ENCODE data around the gene ASB9.

DNA sequence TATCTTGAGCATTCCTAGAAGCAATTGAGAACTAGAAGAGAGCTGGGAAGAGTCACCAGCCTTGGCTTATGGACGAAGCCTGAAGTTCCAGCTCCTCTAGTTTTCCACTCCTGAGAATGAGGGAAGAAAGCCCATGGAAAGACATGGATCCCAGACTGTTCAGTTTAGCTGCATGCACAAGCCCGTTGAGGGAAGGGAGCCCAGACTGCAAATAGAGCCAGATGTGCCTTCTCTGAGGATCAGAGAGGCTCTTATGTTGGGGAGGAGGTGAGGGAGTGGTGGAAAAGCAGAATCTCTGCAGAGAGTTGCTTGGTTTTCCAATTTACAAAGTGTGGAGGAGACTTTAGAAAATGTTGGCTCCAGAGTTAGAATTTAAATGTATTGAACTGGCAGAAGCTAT, 69.0 kb downstream of the ASB9 start:
- TF ChIP-seq MEF2A (IDR thresholded peaks at IDR 0.05; ENCODE audit: control insufficient read depth, low read depth, low read length): no peak
- no peak for TF ChIP-seq NFYB (IDR thresholded peaks at IDR 0.05; ENCODE audit: extremely low read depth, insufficient read length)
- TF ChIP-seq, protein P1, sequence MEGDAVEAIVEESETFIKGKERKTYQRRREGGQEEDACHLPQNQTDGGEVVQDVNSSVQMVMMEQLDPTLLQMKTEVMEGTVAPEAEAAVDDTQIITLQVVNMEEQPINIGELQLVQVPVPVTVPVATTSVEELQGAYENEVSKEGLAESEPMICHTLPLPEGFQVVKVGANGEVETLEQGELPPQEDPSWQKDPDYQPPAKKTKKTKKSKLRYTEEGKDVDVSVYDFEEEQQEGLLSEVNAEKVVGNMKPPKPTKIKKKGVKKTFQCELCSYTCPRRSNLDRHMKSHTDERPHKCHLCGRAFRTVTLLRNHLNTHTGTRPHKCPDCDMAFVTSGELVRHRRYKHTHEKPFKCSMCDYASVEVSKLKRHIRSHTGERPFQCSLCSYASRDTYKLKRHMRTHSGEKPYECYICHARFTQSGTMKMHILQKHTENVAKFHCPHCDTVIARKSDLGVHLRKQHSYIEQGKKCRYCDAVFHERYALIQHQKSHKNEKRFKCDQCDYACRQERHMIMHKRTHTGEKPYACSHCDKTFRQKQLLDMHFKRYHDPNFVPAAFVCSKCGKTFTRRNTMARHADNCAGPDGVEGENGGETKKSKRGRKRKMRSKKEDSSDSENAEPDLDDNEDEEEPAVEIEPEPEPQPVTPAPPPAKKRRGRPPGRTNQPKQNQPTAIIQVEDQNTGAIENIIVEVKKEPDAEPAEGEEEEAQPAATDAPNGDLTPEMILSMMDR (IDR thresholded peaks at IDR 0.05 in 2 of 3, conservative IDR thresholded peaks at IDR 0.05 in 1 of 3; ENCODE audit: insufficient read depth in 2 of 3, low read depth in 1 of 3, low read length in 3 of 3): no peak
- TF ChIP-seq EP300 (IDR thresholded peaks at IDR 0.05; ENCODE audit: low read length): no peak
- no peak for TF ChIP-seq STAG1 (CRISPR knock-in tag; IDR thresholded peaks at IDR 0.05; ENCODE audit: borderline replicate concordance)
- TF ChIP-seq ESRRA (IDR thresholded peaks at IDR 0.05; ENCODE audit: borderline replicate concordance, low read depth): no peak
- no peak for TF ChIP-seq TCF7L2 (IDR thresholded peaks at IDR 0.05; ENCODE audit: low read depth, low read length)
- no peak for TF ChIP-seq POLR2AphosphoS5 (IDR thresholded peaks at IDR 0.05; ENCODE audit: control insufficient read depth, insufficient read depth, low read depth, low read length)
- TF ChIP-seq, protein P2, sequence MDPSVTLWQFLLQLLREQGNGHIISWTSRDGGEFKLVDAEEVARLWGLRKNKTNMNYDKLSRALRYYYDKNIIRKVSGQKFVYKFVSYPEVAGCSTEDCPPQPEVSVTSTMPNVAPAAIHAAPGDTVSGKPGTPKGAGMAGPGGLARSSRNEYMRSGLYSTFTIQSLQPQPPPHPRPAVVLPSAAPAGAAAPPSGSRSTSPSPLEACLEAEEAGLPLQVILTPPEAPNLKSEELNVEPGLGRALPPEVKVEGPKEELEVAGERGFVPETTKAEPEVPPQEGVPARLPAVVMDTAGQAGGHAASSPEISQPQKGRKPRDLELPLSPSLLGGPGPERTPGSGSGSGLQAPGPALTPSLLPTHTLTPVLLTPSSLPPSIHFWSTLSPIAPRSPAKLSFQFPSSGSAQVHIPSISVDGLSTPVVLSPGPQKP (CRISPR knock-in tag; IDR thresholded peaks at IDR 0.05): no peak
- TF ChIP-seq POLR3A (IDR thresholded peaks at IDR 0.05; ENCODE audit: borderline replicate concordance, extremely low read depth, insufficient read depth, insufficient read length): no peak
- no peak for TF ChIP-seq RBM22 (IDR thresholded peaks at IDR 0.05; ENCODE audit: low read depth, low read length, poor library complexity, severe bottlenecking)
- no peak for TF ChIP-seq RNF2 (IDR thresholded peaks at IDR 0.05)

Measured in K562 (cell line).